Ramos (cell line): ENCODE data around the gene ABCB8.

Experiments
- in situ Hi-C: fragments of 300-500 bp; cut with MboI; formaldehyde crosslinking; loops from one replicate; pipeline ENCODE4 v1.14.3; 2022; ENCODE audit warnings: low sequenced_read_pairs; ENCODE audit not compliant: unreplicated experiment

The ABCB8 gene

GRCh38 chr7:151065516-151065915 is 37.3 kb downstream of the ABCB8 start:
- in situ Hi-C loops = no loop called here

GRCh38 chr7:151066273-151066974 is 38.2 kb downstream of the ABCB8 start:
- in situ Hi-C loops = no loop called here

DNA sequence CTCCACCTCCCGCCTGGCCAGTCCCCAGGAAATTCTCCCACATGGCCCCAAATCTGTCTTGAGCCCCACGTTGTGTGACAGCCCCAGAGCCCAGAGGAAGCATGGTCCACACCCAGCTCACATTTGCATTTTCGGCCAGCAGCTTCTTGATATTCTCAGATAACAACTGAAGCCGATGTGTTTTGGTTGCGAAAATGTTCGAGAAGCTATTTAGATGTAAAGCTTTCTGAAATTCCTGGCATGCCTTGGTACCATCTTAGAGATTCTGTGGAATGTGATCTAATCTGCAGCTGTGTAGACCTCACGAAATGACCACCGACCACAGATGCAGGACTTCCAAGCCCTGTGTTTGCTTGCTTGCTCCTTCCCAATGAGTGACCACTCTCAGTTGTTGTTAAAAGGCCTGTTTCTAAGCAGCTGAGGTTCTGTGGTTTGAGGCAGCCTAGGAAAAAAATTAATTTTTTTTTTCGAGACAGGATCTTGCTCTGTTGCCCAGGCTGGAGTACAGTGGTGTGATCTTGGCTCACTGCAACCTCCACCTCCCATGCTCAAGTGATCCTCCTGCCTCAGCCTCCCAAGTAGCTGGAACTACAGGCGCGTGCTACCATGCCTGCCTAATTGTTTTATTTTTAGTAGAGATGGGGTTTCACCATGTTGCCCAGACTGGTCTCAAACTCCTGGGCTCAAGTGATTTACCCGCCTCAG is 40.0 kb downstream of the ABCB8 start:
- in situ Hi-C loops = no loop called here

DNA sequence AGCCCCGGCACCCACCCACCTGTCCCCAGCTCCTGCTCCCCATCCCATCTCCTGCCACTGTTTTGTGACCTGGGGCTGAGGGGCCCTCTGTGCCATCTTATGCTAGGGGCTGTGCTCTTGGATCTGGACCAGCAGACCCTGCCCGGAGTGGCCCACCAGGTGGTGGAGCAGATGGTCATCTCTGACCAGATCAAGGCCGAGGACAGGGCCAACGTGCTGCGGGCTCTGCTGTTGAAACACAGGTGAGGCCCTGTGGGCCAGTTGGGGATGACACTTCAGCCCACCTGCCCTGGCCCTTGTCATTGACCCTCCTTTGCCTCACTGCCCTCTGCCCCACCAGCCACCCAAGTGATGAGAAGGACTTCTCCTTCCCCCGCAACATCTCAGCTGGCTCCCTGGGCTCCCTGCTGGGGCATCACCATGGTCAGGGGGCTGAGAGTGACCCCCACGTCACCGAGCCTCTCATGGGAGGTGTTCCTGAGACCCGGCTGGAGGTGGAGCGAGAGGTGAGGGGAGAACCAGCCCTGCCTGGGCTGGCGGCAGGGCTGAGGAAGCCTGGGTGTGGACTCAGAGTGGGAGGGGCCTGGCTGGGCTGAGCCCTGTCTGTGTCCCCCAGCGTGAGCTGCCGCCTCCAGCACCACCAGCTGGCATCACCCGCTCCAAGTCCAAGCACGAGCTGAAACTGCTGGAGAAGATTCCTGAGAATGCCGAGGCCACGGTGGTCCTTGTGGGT is 41.8 kb downstream of the ABCB8 start:
- in situ Hi-C loops = no loop called here

- in situ Hi-C loops = no loop called here
Observed at GRCh38 chr7:151070574-151070960, 42.3 kb downstream of the ABCB8 start.

GRCh38 chr7:151071032-151071866 is 43.0 kb downstream of the ABCB8 start:
- in situ Hi-C loops = no loop called here

GRCh38 chr7:151073990-151074389 is 45.7 kb downstream of the ABCB8 start:
- in situ Hi-C loops = no loop called here

DNA sequence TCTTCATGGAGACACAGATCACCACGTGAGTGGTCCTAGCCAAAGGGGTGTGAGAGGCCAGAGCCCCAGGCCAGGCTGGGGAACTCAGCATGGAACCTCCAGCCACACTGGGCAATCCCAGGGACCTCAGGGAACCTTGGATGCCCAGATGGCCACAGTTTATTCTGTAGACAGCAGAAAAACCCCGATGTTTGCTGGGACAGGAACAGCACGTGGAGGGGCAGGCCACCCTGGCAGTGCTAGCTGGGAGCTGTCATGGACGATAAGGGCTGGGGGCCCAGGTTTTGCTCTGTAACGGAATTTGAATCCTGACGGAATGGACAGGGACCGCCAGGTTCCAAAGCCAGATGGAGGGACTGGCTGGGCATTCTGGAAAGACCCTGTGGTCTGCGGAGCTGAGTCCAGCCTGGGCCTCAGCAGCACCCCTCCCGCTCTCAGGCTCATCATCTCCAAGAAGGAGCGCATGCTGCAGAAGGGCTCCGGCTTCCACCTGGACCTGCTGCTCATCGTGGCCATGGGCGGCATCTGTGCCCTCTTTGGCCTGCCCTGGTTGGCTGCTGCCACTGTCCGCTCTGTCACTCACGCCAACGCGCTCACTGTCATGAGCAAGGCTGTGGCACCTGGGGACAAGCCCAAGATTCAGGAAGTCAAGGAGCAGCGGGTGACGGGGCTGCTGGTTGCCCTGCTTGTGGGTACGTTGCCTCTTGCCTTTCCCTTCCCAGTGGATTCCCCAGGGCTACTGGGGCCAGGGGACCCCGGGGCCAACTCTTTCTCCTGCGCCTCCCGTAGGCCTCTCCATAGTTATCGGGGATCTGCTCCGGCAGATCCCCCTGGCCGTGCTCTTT is 46.8 kb downstream of the ABCB8 start:
- in situ Hi-C loops = no loop called here

DNA sequence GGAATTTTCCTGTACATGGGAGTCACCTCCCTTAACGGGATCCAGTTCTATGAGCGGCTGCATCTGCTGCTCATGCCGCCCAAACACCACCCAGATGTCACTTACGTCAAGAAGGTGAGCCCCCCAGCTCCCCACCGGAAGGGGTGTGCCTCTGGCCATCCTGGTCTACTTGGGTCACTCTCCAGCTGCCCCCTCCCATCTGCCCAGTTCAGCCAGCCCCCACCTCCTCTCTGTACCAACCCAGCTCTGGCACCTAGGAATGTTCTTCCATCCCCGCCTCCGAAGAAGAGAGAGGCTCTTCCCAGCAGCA is 47.4 kb downstream of the ABCB8 start:
- in situ Hi-C loops = no loop called here

GRCh38 chr7:151075978-151076426 is 47.8 kb downstream of the ABCB8 start:
- in situ Hi-C loops = no loop called here

- in situ Hi-C loops = no loop called here
Observed at GRCh38 chr7:151076863-151077704, 48.8 kb downstream of the ABCB8 start.

DNA sequence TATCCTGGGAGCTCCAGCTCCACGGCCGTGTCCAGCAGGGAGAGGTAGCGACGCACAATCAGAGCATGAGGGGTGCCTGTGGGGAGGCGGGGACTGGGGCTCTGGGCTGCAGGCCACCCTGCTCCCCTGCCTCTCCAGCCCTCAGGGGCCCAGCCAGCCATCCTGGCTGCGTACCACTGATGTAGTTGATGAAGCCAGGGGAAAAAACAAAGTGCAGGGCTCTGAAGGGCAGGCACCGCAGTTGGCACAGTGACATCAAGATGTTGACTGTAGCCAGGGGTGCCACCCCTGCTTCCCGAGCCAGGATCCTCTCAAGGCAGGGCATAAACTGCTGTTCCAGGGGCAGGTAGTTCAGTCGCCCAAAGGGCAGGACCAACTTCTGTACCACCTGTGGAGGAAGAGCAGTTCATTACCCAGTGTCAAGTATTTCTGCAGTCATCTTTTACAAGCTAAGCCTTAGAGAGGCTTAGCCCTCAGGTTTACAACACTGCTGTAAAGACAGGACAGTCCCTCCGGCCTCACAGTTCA is 49.5 kb downstream of the ABCB8 start:
- in situ Hi-C loops = no loop called here

- in situ Hi-C loops = no loop called here
Observed at GRCh38 chr7:151078233-151079040, 50.2 kb downstream of the ABCB8 start.

DNA sequence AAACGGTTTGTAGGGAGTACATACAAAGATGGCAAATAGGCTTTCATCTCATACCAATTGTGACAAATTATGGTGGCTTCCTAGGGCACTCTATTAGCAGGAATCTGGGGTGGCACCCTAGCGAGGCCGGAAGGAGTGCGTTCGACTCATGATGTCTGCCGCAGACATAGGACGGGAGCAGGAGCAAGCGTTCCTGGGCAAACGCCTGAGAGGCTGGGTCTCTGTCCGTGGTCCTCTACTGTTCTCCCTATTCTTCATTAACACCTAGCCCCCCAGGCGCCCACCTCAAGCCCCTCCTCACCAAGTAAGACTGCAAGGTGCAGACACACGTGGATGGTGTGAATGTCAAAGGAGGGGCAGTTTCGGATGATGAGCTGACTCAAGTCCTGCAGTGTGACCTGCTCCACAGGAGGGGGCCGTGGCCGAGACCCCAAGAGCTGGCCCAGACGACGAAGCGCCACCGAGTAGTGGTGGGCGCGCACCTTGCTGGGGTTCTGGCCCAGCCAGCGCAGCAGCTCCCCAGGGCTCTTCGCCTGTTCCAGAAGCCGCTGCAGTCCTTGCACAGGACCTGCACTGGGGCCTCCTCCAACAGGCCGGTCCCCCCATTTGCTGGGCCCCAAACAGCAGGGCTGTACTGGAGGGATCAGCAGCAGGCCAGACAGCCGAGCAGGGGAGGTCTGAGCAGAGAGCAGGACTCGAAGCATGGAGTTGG is 51.1 kb downstream of the ABCB8 start:
- in situ Hi-C loops = no loop called here

GRCh38 chr7:151080067-151080521 is 51.8 kb downstream of the ABCB8 start:
- in situ Hi-C loops = no loop called here

GRCh38 chr7:151080522-151081169 is 52.4 kb downstream of the ABCB8 start, which contains the start of gene FASTK:
Gene FASTK, minus strand, starts transcription at chr7:151080809. Its CDS starts 43 bp downstream, at chr7:151080766.
- in situ Hi-C loops = no loop called here
